HG02763 (cell line): ENCODE results near the gene SMIM30.
"Not testable (repeated sequence)": the region's sequence is repeated elsewhere in the genome, so short reads cannot be mapped to it uniquely, and the experiment has no call there.

Source experiments
- ATAC-seq: cut with Tn5 transposase; IDR thresholded peaks from one replicate; pipeline ENCODE4 v1.9.1; 2021; ENCODE audit warnings: mild to moderate bottlenecking, moderate library complexity; ENCODE audit not compliant: unreplicated experiment

SMIM30 gene

GRCh38 chr7:113118074-113118959 lies at the start of gene SMIM30:
Gene SMIM30, minus strand, starts transcription at chr7:113118554. Its CDS starts 976 bp downstream, at chr7:113117578.
- peak; percentile 100 for ATAC-seq

GRCh38 chr7:113166176-113166575 lies 47.8 kb upstream of the SMIM30 start:
- not testable (repeated sequence) for ATAC-seq

- no peak for ATAC-seq
These were observed 42.7 kb upstream of the SMIM30 start for GRCh38 chr7:113161050-113161449.

- ATAC-seq: peak; percentile 74
These were observed 41.5 kb upstream of the SMIM30 start for GRCh38 chr7:113159746-113160339.

GRCh38 chr7:113158756-113159155 lies 40.4 kb upstream of the SMIM30 start:
- no peak for ATAC-seq

GRCh38 chr7:113154117-113154516 lies 35.8 kb upstream of the SMIM30 start:
- ATAC-seq: no peak

- ATAC-seq: no peak
These were observed 26.5 kb upstream of the SMIM30 start for GRCh38 chr7:113144817-113145216.

- ATAC-seq: peak; percentile 56
These were observed 25.3 kb upstream of the SMIM30 start for GRCh38 chr7:113143486-113144257.

- ATAC-seq: peak; percentile 62
These were observed 24.2 kb upstream of the SMIM30 start for GRCh38 chr7:113142385-113143119.

GRCh38 chr7:113141803-113142202 lies 23.4 kb upstream of the SMIM30 start:
- ATAC-seq: no peak

- no peak for ATAC-seq
These were observed 22.6 kb upstream of the SMIM30 start for GRCh38 chr7:113140956-113141355.

GRCh38 chr7:113137241-113137640 lies 18.9 kb upstream of the SMIM30 start:
- no peak for ATAC-seq

- ATAC-seq: no peak
These were observed 15.7 kb upstream of the SMIM30 start for GRCh38 chr7:113134025-113134424.

GRCh38 chr7:113131367-113131766 lies 13.0 kb upstream of the SMIM30 start:
- ATAC-seq: no peak

- no peak for ATAC-seq
These were observed 9.7 kb upstream of the SMIM30 start for GRCh38 chr7:113128031-113128430.

- ATAC-seq: no peak
These were observed 7.4 kb upstream of the SMIM30 start for GRCh38 chr7:113125728-113126127.

GRCh38 chr7:113122744-113123143 lies 4.4 kb upstream of the SMIM30 start:
- no peak for ATAC-seq

GRCh38 chr7:113120647-113121046 lies 2.3 kb upstream of the SMIM30 start:
- ATAC-seq: no peak

- ATAC-seq: no peak
These were observed 1.1 kb upstream of the SMIM30 start for GRCh38 chr7:113119429-113119828.

GRCh38 chr7:113117374-113117774 lies 980 bp downstream of the SMIM30 start:
- ATAC-seq: not testable (repeated sequence)

- ATAC-seq: peak; percentile 32
These were observed 4.4 kb downstream of the SMIM30 start for GRCh38 chr7:113113912-113114311.
